Choroid plexus epithelial cell (primary cell): ENCODE measurements around the gene LRTM1.

Experiments used
- DNase-seq: peaks from one replicate; pipeline ENCODE4 v3.0.0-alpha.2; 2010; ENCODE audit warnings: low read depth
- H3K4me3 ChIP-seq: 2 replicates; pipeline ENCODE4 v1.5.1; 2011; ENCODE audit warnings: low read depth, mild to moderate bottlenecking, control low read depth, low read length, moderate library complexity
- TF ChIP-seq, protein P1 (sequence below): conservative IDR thresholded peaks from 2 replicates; pipeline ENCODE4 v1.5.1; 2011; ENCODE audit warnings: low read depth, mild to moderate bottlenecking, control low read depth, inconsistent platforms, low read length, moderate library complexity

LRTM1 gene

DNA sequence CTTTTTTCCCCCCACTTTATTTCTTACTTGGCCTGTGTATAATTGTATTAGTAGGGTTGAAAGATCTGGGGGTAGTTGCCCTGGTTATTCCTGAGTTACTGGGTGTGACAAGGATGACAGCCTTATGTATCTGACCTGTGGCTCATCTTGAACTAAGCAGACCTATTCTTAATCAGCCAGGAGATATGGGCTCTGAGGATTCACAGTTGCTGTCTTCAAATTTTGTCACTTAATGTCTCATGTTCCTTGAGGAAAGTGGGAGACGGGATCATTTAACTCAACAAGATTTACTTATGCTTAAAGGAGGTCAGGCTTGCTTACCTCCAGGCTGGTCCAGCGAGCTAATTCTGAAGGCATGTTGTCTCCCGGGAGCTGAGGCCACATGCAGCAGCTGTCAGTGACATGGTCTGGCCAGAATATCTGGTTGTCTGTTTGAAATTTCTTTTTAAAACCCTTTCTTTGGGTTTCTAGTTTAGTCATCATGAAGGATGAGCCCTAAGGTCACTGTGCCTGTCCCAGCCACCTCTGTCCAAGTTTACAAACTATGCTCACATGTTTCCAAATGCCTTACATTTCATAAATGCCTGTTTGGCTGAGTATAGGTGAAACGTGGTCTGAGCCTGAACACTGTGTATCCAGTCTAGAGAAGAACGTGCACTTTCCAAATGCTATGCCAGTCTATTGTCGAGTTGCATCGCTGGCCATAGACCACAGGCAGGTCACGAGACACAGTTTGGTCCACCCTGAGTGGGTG is 26.8 kb downstream of the LRTM1 start:
- DNase-seq, result peak; percentile 71
- H3K4me3 ChIP-seq, result no peak overlapping the region
- TF ChIP-seq, protein P1, sequence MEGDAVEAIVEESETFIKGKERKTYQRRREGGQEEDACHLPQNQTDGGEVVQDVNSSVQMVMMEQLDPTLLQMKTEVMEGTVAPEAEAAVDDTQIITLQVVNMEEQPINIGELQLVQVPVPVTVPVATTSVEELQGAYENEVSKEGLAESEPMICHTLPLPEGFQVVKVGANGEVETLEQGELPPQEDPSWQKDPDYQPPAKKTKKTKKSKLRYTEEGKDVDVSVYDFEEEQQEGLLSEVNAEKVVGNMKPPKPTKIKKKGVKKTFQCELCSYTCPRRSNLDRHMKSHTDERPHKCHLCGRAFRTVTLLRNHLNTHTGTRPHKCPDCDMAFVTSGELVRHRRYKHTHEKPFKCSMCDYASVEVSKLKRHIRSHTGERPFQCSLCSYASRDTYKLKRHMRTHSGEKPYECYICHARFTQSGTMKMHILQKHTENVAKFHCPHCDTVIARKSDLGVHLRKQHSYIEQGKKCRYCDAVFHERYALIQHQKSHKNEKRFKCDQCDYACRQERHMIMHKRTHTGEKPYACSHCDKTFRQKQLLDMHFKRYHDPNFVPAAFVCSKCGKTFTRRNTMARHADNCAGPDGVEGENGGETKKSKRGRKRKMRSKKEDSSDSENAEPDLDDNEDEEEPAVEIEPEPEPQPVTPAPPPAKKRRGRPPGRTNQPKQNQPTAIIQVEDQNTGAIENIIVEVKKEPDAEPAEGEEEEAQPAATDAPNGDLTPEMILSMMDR, result no peak

DNA sequence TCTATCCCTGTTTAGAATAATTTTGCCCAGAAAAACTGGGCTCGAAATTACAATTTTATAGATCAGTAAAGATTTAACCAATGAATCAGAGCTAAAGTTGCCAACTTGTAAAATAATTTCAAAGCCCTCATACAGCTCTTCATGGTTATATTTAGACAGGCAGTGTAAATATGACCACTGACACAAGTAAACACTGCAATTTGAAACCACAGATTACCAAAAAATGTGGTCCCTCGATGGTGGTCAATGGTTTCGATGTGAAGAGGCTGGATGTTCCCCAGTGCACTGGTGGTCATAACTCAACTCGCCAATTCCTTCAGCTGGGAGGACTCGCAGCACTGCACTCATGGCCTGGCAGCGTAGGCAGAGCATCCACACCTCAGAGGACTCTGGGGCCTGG is 28.6 kb downstream of the LRTM1 start:
- TF ChIP-seq, protein P1, result no peak
- H3K4me3 ChIP-seq, result no peak overlapping the region
- DNase-seq, result no peak

DNA sequence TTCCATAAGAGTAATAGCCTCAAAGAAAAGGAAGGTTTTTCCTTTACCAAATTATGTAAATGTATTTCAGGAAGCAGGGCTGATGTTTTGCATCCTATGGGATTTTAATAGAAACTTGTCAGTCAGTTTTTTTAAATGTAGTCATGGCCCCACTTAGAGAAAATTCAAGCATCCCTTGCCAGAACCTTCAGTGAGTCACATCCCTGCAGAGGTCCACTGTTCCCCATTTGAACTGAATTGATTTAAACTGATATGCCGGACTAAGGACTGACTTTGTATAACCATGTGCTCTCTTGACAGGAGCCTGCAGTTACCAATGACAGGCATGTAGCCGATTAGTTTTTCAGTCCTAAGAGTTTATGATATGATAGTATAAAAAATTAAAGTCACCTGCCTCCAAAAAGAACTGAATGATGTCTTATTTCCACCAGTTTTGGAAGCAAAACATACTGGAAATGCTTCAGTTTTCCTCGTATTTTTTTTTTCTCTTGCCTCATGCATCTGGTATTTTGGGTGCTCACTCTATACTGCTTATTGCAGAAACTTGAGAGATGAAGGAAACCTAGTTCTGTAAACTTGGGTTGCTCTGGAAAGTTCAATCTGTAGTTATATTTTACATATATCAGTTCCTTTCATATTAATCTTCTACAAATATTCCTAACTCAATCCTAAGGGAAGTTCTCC is 30.7 kb downstream of the LRTM1 start:
- TF ChIP-seq, protein P1, result no peak
- peak; percentile 54 for DNase-seq
- H3K4me3 ChIP-seq, result no peak overlapping the region

DNA sequence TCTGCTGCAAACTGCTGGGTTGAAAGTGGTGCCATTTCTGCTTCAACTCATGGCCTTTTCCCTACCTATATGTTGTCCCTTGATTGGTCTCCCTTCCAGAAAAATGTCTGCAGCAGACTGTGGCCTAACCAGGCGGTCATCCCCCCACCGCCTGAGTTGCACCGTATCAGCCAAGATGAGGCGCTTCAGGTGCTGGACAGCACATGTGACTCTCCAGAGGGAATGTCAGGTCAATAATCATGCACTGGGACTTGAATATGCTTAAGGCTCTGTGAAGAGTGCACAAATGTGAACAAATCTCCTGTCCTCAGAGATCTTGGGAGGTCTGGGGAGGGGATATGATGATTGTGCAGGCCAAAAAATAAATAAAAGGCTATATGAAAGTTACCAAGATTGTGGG is 32.2 kb downstream of the LRTM1 start:
- DNase-seq, result no peak
- no peak overlapping the region for H3K4me3 ChIP-seq
- TF ChIP-seq, protein P1, result no peak

DNA sequence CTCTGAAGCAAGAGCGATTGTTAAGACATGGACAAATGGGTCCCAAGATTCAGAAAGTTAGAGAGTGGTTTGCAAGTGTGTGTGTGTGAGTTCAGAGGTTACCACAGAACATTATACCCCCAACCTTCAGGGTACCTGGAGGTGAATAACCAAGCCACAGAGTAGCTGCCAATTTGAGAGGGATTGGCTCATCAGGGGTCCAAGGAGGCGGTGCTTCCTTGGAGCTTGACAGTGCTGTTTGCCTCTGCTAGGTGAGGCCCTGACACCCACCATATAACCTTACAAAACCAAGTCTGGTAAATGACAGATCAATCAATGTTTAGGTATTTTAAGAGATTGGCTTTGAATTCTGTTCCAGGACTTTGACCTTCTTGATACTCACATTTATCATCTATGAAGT is 35.7 kb downstream of the LRTM1 start:
- no peak for DNase-seq
- no peak overlapping the region for H3K4me3 ChIP-seq
- TF ChIP-seq, protein P1, result no peak

DNA sequence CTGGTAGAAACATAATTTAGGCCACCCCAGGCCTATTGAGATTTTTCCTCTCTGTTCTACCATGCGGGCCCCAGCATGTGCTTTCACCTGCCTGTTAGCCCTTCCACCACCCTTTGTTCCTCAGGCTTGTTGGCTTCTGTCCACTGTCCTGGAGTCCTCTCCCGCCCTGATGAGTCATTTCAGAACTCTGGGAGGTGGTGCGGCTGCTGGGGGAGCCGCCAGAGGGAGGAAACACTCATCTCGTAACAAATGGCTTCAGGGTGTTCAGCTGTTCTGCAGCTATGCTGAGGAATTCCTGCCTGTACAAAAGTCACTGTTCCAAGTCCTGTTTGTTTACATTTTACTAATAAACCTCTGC is 36.3 kb downstream of the LRTM1 start:
- peak; percentile 98 for DNase-seq
- TF ChIP-seq, protein P1, result peak; percentile 81
- H3K4me3 ChIP-seq, result no peak overlapping the region

DNA sequence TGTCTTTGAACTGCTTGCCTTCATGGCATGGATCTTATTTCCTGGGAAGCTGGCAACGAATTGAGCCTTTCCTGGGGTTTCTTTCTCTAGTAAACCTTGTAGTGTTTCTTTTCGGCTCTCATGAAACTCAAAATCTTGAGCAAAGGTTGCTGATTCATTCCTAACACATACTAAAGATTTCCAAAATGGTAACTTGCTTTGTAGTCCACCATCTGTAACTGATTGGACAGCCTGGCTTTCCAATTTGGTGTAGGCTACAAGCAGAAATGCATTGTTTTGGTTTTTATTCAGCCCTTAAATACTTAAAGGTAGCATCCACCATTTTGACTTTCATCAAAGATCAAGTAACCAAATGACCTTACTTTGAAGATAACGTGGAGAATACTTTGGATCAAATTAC is 38.1 kb downstream of the LRTM1 start:
- no peak for DNase-seq
- H3K4me3 ChIP-seq, result no peak overlapping the region
- TF ChIP-seq, protein P1, result no peak
